ENCODE measurements around the gene LCE1E. TPM values are rescaled to one million over a fixed set of nuclear protein-coding genes. Genes with fewer than 3 reads are reported as not detected.

LCE1E gene
- polyA plus RNA-seq, 2 of the 4 experiments (the other 2 are of a cell fraction): not detected

GRCh38 chr1:152783095-152783494, 3.0 kb upstream of the LCE1E start:
- ChIA-PET CTCF (no interaction called here), POLR2A (no interaction called here)
- WGBS (ENCODE audit: missing lambda C conversion rate): 31% methylated on average over 2 of the region's 2 CpGs
- Histone ChIP-seq H3K4me1 (no peaks in the 10 kb centered on the region), H3K9me3 (no peaks in the 10 kb centered on the region), H3K4me3 (no peak overlapping the region), H3K4me2 (no peak overlapping the region), H3K27ac (no peak overlapping the region)
- no peak for DNase-seq (ENCODE audit: low read depth in 1 of 2, low spot score in 1 of 2)
- no peak for ATAC-seq
- TF ChIP-seq JUN (IDR thresholded peaks at IDR 0.05) (no peak), POLR2AphosphoS2 (conservative IDR thresholded peaks at IDR 0.05; ENCODE audit: low read length) (no peak), TFCP2L1 (CRISPR knock-in tag; IDR thresholded peaks at IDR 0.05) (no peak), PBX3 (IDR thresholded peaks at IDR 0.05) (no peak), BHLHE40 (IDR thresholded peaks at IDR 0.05; ENCODE audit: low read depth, low read length) (no peak), KDM1A (IDR thresholded peaks at IDR 0.05; ENCODE audit: low read depth) (no peak), CEBPB (IDR thresholded peaks at IDR 0.05) (no peak), HMGXB4 (CRISPR knock-in tag; IDR thresholded peaks at IDR 0.05; ENCODE audit: borderline replicate concordance) (no peak), ZFP36 (IDR thresholded peaks at IDR 0.05; ENCODE audit: borderline replicate concordance, partially characterized antibody) (no peak), HES2 (IDR thresholded peaks at IDR 0.05) (no peak)
- no peak for FAIRE-seq

GRCh38 chr1:152795686-152796085, 9.6 kb downstream of the LCE1E start:
- POLR2A ChIA-PET: no interaction called here
- H3K9me3 ChIP-seq: no peaks in the 10 kb centered on the region
- WGBS (ENCODE audit: missing lambda C conversion rate): no CpG with 5 or more reads among the region's 4 CpGs
- CTCF ChIA-PET: no interaction called here
- no peak overlapping the region for H3K4me3 ChIP-seq
- DNase-seq (ENCODE audit: low read depth in 1 of 2, low spot score in 1 of 2) (no peak), ATAC-seq (no peak), FAIRE-seq (no peak)
- H3K4me2 ChIP-seq: no peak overlapping the region
- TF ChIP-seq SMC3 (IDR thresholded peaks at IDR 0.05): no peak
- H3K4me1 ChIP-seq: no peaks in the 10 kb centered on the region
- H3K27ac ChIP-seq: no peak overlapping the region

- CTCF ChIA-PET: no interaction called here
- POLR2A ChIA-PET: no interaction called here
- no peak for ATAC-seq
- no peak for FAIRE-seq
- Histone ChIP-seq H3K4me1 (no peaks in the 10 kb centered on the region), H3K4me3 (no peak within 1 kb of the TSS), H3K9me3 (no peaks in the 10 kb centered on the region), H3K4me2 (no peak within 1 kb of the TSS), H3K27ac (no peak within 1 kb of the TSS)
- no peak for TF ChIP-seq BHLHE40 (IDR thresholded peaks at IDR 0.05; ENCODE audit: low read depth, low read length)
- no peak for TF ChIP-seq HDAC2 (IDR thresholded peaks at IDR 0.05)
- TF ChIP-seq FOSB (CRISPR knock-in tag; IDR thresholded peaks at IDR 0.05): no peak
- no peak for TF ChIP-seq MAFK (IDR thresholded peaks at IDR 0.05; ENCODE audit: partially characterized antibody)
- TF ChIP-seq PHF8 (IDR thresholded peaks at IDR 0.05; ENCODE audit: borderline replicate concordance, low read depth): no peak
- no peak for TF ChIP-seq RFX5 (IDR thresholded peaks at IDR 0.05)
- TF ChIP-seq POLR2A (IDR thresholded peaks at IDR 0.05; ENCODE audit: low read length): no peak
- no peak for TF ChIP-seq POLR2AphosphoS2 (conservative IDR thresholded peaks at IDR 0.05; ENCODE audit: low read length)
- no peak for TF ChIP-seq BCL3 (IDR thresholded peaks at IDR 0.05)
- no peak for TF ChIP-seq HMGXB4 (CRISPR knock-in tag; IDR thresholded peaks at IDR 0.05; ENCODE audit: borderline replicate concordance)
- TF ChIP-seq ZFP36 (IDR thresholded peaks at IDR 0.05; ENCODE audit: borderline replicate concordance, partially characterized antibody): no peak
- TF ChIP-seq CHD4 (IDR thresholded peaks at IDR 0.05; ENCODE audit: borderline replicate concordance): no peak
- no peak for TF ChIP-seq KDM5A (IDR thresholded peaks at IDR 0.05)
- no peak for TF ChIP-seq SMC3 (IDR thresholded peaks at IDR 0.05)
- no peak for TF ChIP-seq RARB (CRISPR knock-in tag; IDR thresholded peaks at IDR 0.05)
- no peak for TF ChIP-seq ZNF302 (CRISPR knock-in tag; IDR thresholded peaks at IDR 0.05)
- no peak for TF ChIP-seq ELK1 (IDR thresholded peaks at IDR 0.05; ENCODE audit: low read depth, low read length)
- no peak for TF ChIP-seq RAD21 (conservative IDR thresholded peaks at IDR 0.05 in 1 of 2, IDR thresholded peaks at IDR 0.05 in 1 of 2)
- TF ChIP-seq MAX (IDR thresholded peaks at IDR 0.05): no peak
- no peak for TF ChIP-seq MAZ (IDR thresholded peaks at IDR 0.05; ENCODE audit: borderline replicate concordance, low read depth, low read length)
- no peak for DNase-seq (ENCODE audit: low read depth in 1 of 2, low spot score in 1 of 2)
- WGBS (ENCODE audit: missing lambda C conversion rate): no CpG with 5 or more reads among the region's 3 CpGs
Observed at GRCh38 chr1:152796421-152796820, 10.4 kb downstream of the LCE1E start, which contains the start of gene LCE1D. Gene LCE1D, plus strand, starts transcription at chr1:152796721. Its CDS starts 1,074 bp downstream, at chr1:152797795.
